ENCODE data around the gene LRRC7.

- no peak for TF ChIP-seq CTCF (conservative IDR thresholded peaks at IDR 0.05 in 1 of 2, IDR thresholded peaks at IDR 0.05 in 1 of 2; ENCODE audit: low read depth in 1 of 2, low read length in 2 of 2)
- no peak for TF ChIP-seq EZH2 (IDR thresholded peaks at IDR 0.05; ENCODE audit: low read length, missing control alignments)
These were observed 522.4 kb downstream of the LRRC7 start for GRCh38 chr1:70090141-70090540.

Measured in fibroblast of lung (primary cell).